ENCODE measurements around the gene PFKP.
"Not testable (repeated sequence)": the region's sequence is repeated elsewhere in the genome, so short reads cannot be mapped to it uniquely, and the experiment has no call there.

PFKP gene

GRCh38 chr10:3167611-3168330, 100.4 kb downstream of the PFKP start:
- DNase-seq: no peak

- no peak for DNase-seq
These were observed 101.9 kb downstream of the PFKP start for GRCh38 chr10:3169271-3169670.

GRCh38 chr10:3169673-3170072, 102.3 kb downstream of the PFKP start:
- DNase-seq: no peak

GRCh38 chr10:3171488-3171887, 104.1 kb downstream of the PFKP start:
- DNase-seq: not testable (repeated sequence)

GRCh38 chr10:3172081-3172445, 104.7 kb downstream of the PFKP start:
- DNase-seq: peak in 1 of 4 experiments; percentile 9

DNA sequence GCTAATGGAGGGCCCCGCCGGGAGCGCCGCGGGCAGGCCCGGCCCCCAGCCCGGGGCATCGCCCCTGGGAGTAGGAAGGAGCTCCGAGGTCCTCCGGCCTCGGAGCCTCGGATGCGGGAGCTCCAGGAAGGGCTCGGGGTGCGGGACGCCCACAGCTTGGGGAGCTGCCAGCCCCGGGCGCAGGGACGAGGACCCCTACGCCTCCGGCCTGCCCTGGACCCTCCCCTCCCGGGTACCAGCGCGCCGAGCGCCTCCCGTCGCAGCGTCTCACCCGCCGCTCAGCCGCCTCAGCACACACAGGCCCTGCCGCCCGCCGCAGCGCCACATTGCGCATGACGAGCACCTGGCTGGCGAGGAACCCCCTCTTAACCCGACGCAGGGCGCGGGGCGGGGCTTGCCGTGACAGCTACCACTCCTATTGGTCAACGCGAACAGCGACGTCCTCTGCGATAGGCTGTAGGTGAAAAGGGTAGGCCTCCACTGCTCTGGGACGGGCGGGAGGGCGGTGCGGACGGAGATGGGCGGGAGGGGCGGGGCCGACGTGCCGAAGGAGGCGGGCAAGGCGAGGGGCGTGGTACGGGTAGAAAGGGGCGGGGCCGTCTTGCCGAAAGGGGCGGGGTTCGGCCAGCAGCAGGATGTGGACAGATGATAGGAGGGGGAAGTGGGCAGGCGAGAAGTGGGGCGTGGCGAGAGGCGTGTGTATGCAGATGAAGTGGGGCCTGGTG, 105.3 kb downstream of the PFKP start, which contains the start of gene PITRM1:
Gene PITRM1 (minus strand): TSS at position 337 of the 725 bp plus-strand sequence. CDS start 10 bp downstream, at position 327.
- DNase-seq: peak; percentile 97 to 100 (median 100)

GRCh38 chr10:3173171-3173878, 106.0 kb downstream of the PFKP start:
- DNase-seq: peak; percentile 51 to 80 (median 76)

- DNase-seq: no peak
These were observed 110.7 kb downstream of the PFKP start for GRCh38 chr10:3178042-3178441.

- no peak for DNase-seq
These were observed 111.8 kb downstream of the PFKP start for GRCh38 chr10:3179174-3179573.

DNA sequence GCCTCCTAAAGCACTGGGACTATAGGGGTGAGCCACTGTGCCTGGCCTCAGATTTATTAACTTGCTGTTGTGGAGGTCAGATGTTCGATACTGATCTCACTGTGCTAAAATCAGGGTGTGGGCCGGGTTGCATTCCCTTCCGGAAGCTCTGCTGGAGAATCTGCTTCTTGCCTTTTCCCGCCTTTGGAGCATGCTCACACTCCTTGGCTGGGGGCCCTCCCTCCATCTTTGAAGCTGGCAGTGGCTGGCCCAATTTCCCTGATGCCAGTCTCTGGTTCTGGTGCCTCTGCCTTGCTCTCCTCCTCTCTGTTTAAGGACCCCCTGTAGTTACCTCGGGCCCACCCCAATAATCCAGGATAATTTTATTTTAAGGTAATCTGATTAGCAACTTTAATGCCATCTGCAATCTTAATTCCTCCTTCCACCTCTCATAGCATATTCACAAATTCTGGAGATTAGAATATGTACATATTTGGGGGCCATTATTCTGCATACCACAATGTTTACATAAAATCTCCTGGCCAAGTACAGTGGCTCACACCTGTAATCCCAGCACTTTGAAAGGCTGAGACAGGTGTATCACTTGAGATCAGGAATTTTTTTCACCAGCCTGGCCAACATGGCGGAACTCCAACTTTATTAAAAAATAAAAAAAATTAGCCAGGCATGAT, 113.1 kb downstream of the PFKP start:
- no peak for DNase-seq

DNA sequence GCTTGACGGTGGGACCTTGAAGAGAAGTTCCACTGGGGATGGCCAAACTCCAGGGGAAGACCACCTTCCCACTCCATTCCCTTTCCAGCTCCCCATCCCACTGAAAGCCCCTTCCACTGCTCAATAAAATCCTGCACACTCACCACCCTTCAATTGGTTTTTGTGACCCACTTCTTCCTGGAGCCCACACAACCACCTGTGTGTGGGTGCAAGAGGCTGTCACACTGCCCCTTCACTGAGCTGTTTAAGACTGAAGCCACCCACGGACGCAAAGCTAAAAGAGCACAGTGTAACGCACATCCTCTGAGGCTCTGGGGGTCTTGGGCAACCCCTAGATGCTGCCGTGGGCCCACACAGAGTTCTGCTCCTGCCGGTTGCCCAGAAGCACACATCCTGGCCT, 118.0 kb downstream of the PFKP start:
- no peak for DNase-seq

GRCh38 chr10:3186368-3186767, 119.0 kb downstream of the PFKP start:
- DNase-seq: peak in 2 of 4 experiments; percentile 7 to 42
